Ovary (tissue), 9 donors: Measurements from ENCODE around the gene PKN1. TPM values are rescaled to one million over a fixed set of nuclear protein-coding genes. Genes with fewer than 3 reads are reported as not detected.

Experiments
- DNase-seq, 5 donors: peaks; one replicate each; pipeline ENCODE4 v3.0.0-alpha.2; 2019 to 2020
- H3K27ac ChIP-seq, 2 donors: fragments of 200-600 bp; one replicate each; pipeline versions ENCODE4 v1.5.1 to v1.8.0; 2019 to 2022
- H3K27me3 ChIP-seq: fragments of 200-600 bp; one replicate; pipeline ENCODE4 v1.8.0; 2022
- H3K36me3 ChIP-seq: fragments of 200-600 bp; sonication (generic); one replicate; pipeline ENCODE4 v1.5.1; 2019
- H3K4me1 ChIP-seq: one replicate; pipeline ENCODE4 v1.8.1; 2013; ENCODE audit warnings: mild to moderate bottlenecking, moderate library complexity; ENCODE audit not compliant: insufficient read depth
- H3K4me3 ChIP-seq: fragments of 200-600 bp; sonication (generic); one replicate; pipeline ENCODE4 v1.5.1; 2017
- H3K9me3 ChIP-seq, 2 donors: fragments of 200-600 bp in 1 of 2; sonication (generic) in 1 of 2; one replicate each; pipeline versions ENCODE4 v1.5.1 to v1.8.1; 2013 to 2019; ENCODE audit warnings: mild to moderate bottlenecking in 1 of 2, moderate library complexity in 1 of 2
- EP300 ChIP-seq: sonication (generic); formaldehyde crosslinking; IDR thresholded peaks from one replicate; pipeline ENCODE4 v1.6.1; 2017; ENCODE audit warnings: antibody characterized with exemption
- POLR2A ChIP-seq: fragments of 450-650 bp; IDR thresholded peaks from one replicate; pipeline ENCODE4 v1.6.1; 2017; ENCODE audit warnings: antibody characterized with exemption, mild to moderate bottlenecking, moderate library complexity
- WGBS, 3 donors: extraction: QIAGEN DNeasy Blood & Tissue Kit in 1 of 3; methylation state at CpG; one replicate each; pipeline versions ENCODE4 v1.1.5 to v1.1.7; 2013 to 2017; 5-methylcytosine and 5-hydroxymethylcytosine counted together
- intact Hi-C, 4 donors: fragments of 100-400 bp; cut with DNase I; formaldehyde crosslinking; loops; one replicate each; pipeline versions ENCODE4 v1.11.0 to v1.15.1; 2022 to 2023
- polyA plus RNA-seq, 2 donors: library from polyadenylated mRNA; stranded (reverse); fragments of 200-250 nt in 1 of 2; fragments of 350-450 nt in 1 of 2; fragmentation: Illumina TruSeq in 1 of 2; extraction: RNeasy Lipid Tissue Mini Kit (QIAGEN cat#74804) in 1 of 2; gene quantifications; one replicate each; pipeline ENCODE4 v1.2.3, GENCODE V29; 2013 to 2014
- total RNA-seq, 7 donors: library from RNA; depleted of rRNA in 2 of 7; stranded (reverse); fragments of >200 nt in 2 of 7; fragmentation: NEBNext Ultra II Directional in 3 of 7; extraction: Animal tissue kit (Norgen Biotek cat#: 25700) in 3 of 7; gene quantifications; one replicate each; pipeline versions ENCODE4 v1.1.0 to v1.2.4, GENCODE V29; 2016 to 2023
- TF ChIP-seq, protein P1 (sequence below), 3 donors: fragments of 450-650 bp in 2 of 3; fragments of 200-600 bp in 1 of 3; IDR thresholded peaks; one replicate each; pipeline versions ENCODE4 v1.5.1 to v1.8.0; 2016 to 2022; ENCODE audit warnings: antibody characterized with exemption in 3 of 3, mild to moderate bottlenecking in 1 of 3
- donor health status: DM: no; HTN: no; CAD: no; lungs with moderate emphysema.
- donor health status: DM: no; HTN: no; CAD: no.
- donor health status: Bipolar disorder and iron deficiency.
- donor health status: DM: yes; HTN: yes; CAD: no.
- donor health status: DM: no; HTN: no; CAD: no.
- donor health status: DM: yes; HTN: yes; CAD: no.

The PKN1 gene
- total and polyA plus RNA-seq, 9 donors = 16.6 to 128 (median 68.6) TPM

DNA sequence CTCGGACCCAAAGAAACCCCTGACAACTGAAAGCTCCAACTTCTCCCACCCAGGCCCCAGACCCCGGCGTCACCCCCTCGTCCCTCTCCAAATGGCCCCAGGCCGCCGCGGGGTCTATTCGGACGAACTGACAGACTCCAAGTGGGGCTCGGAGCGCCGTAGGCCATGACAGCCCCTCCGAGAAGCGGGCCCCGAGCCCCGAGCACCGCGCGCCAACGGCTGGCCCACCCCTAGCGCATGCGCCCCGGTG, 14.3 kb upstream of the PKN1 start:
- no peaks in the 10 kb centered on the region for H3K27me3 ChIP-seq
- H3K9me3 ChIP-seq = no peaks in the 10 kb centered on the region
- no peaks in the 10 kb centered on the region for H3K36me3 ChIP-seq
- peak overlapping the region; percentile 77 for H3K4me3 ChIP-seq
- H3K4me1 ChIP-seq = peaks cover 5% of the 10 kb centered on the region
- peak overlapping the region; percentile 62 to 68 for H3K27ac ChIP-seq
- peak in 1 of 5 donors; percentile 74 for DNase-seq
- 0 to 1% (median 0%) methylated on average over 17 to 23 of the region's 23 CpGs for WGBS, 3 donors
- intact Hi-C loops = no loop called here
- TF ChIP-seq POLR2A (no peak), EP300 (no peak)
- TF ChIP-seq, protein P1, sequence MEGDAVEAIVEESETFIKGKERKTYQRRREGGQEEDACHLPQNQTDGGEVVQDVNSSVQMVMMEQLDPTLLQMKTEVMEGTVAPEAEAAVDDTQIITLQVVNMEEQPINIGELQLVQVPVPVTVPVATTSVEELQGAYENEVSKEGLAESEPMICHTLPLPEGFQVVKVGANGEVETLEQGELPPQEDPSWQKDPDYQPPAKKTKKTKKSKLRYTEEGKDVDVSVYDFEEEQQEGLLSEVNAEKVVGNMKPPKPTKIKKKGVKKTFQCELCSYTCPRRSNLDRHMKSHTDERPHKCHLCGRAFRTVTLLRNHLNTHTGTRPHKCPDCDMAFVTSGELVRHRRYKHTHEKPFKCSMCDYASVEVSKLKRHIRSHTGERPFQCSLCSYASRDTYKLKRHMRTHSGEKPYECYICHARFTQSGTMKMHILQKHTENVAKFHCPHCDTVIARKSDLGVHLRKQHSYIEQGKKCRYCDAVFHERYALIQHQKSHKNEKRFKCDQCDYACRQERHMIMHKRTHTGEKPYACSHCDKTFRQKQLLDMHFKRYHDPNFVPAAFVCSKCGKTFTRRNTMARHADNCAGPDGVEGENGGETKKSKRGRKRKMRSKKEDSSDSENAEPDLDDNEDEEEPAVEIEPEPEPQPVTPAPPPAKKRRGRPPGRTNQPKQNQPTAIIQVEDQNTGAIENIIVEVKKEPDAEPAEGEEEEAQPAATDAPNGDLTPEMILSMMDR (IDR thresholded peaks at IDR 0.05) = no peak

DNA sequence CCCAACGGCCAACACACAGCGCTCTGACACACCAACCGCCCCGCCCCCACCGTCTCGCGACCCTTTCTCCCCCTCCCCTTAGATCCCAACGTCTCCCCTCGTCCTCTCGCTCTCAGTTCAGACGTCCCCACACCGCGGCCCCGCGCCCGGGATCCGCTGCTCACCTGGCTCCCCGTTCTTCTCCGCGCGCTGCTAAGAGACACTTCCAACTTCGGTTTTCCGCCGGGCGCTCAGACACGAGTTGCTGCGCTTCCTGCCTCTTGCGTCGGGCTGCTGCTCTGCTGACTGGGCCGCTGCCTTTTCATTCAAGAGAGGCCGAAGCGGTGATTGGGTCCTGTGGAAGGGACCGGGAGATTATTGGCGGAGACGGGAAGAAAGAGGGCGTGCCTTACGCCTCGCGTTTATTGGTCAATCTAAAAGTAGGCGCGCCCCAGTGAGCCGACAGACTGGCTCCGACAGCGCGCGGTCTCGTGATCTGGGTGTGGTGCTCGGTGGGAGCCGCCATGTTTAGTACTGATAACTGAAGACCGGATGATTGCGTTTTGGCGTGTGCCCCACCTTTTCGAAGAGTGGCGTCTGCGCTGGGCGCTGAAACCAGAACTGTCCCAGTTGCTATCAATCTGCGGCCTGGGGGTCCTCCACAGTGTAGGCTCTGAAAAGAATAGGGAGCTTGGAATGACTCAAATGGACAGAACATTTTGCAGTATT, 13.8 kb upstream of the PKN1 start, which contains the start of gene DDX39A:
DDX39A (minus strand) TSS at position 236 of the 708 bp plus-strand sequence. CDS start 6,121 bp downstream, outside the sequence.
- peak; percentile 94 to 97 (median 96) for DNase-seq
- WGBS, 3 donors = 1% methylated on average over 55 to 57 of the region's 57 CpGs
- peak within 1 kb of the TSS; percentile 62 to 68 for H3K27ac ChIP-seq
- H3K4me1 ChIP-seq = peaks cover 5% of the 10 kb centered on the region
- no peaks in the 10 kb centered on the region for H3K9me3 ChIP-seq
- TF ChIP-seq, protein P1 (IDR thresholded peaks at IDR 0.05) = peak in 1 of 3 donors; percentile 18
- no peak for TF ChIP-seq EP300
- TF ChIP-seq POLR2A = peak; percentile 63
- intact Hi-C loops = no loop called here
- H3K36me3 ChIP-seq = no peaks in the 10 kb centered on the region
- H3K4me3 ChIP-seq = peak within 1 kb of the TSS; percentile 77
- no peaks in the 10 kb centered on the region for H3K27me3 ChIP-seq

DNA sequence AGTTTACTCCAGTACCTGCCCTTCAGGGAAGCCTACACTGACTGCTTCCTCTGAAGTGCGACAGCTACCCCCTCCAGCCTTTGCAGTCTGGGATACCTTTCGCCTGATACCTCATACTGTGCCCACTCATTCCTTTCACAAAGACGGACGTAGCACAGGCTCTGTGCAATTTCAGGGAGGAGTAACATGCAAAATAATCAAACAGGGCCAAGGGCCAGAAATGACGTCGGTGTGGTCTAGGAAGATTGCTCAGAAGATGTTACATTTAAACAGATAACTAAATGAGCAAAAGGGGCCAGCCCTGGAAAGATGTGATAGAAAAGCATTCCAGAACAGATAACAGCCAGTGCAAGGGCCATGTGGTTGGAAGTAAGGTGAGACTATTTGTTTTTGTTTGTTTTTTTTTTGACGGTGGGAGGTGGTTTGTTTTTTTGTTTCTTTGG, 7.4 kb upstream of the PKN1 start:
- Histone ChIP-seq H3K4me3 (no peak overlapping the region), H3K9me3 (no peaks in the 10 kb centered on the region), H3K27ac (no peak overlapping the region), H3K36me3 (no peaks in the 10 kb centered on the region), H3K4me1 (no peaks in the 10 kb centered on the region), H3K27me3 (no peaks in the 10 kb centered on the region)
- no peak for DNase-seq
- 49 to 56% (median 55%) methylated on average over 7 of the region's 7 CpGs for WGBS, 3 donors
- TF ChIP-seq EP300 = no peak
- no peak for TF ChIP-seq POLR2A
- TF ChIP-seq, protein P1 (IDR thresholded peaks at IDR 0.05) = no peak
- intact Hi-C loops = no loop called here

DNA sequence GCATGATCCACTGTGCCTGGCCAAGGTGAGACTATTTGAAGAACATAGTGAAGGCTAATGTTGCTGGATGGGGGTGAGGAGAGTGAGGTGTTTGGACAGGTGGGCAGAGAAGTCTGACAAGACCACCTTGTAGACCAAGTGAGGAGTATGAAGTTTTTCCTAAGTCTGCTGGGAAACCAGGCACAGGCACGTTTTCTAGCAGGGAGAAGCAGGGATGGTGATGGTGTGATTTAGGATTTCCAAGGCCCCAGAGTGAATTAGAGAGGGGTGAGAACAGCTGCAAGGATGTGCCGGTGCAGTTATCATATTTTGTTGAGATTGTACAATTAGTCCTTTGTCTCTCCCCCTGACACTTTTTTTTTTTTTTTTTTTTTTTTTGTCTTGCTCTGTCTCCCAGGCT, 5.6 kb upstream of the PKN1 start:
- no peak for TF ChIP-seq POLR2A
- no peak for TF ChIP-seq EP300
- TF ChIP-seq, protein P1 (IDR thresholded peaks at IDR 0.05) = no peak
- Histone ChIP-seq H3K4me1 (no peaks in the 10 kb centered on the region), H3K27me3 (no peaks in the 10 kb centered on the region), H3K4me3 (no peak overlapping the region), H3K27ac (no peak overlapping the region), H3K9me3 (no peaks in the 10 kb centered on the region), H3K36me3 (no peaks in the 10 kb centered on the region)
- intact Hi-C loops = no loop called here
- no peak for DNase-seq
- 49 to 58% (median 56%) methylated on average over 2 of the region's 2 CpGs for WGBS, 3 donors
